Fibroblast of villous mesenchyme (primary cell): ENCODE data around the gene SYPL2. TPM values are rescaled to one million over a fixed set of nuclear protein-coding genes. Genes with fewer than 3 reads are reported as not detected.

Source experiments
- DNase-seq: peaks from one replicate; pipeline ENCODE4 v3.0.0-alpha.2; 2010; ENCODE audit warnings: low read depth
- H3K4me3 ChIP-seq: 2 replicates; pipeline ENCODE4 v1.5.1; 2011; ENCODE audit warnings: low read depth, mild to moderate bottlenecking, low read length
- CTCF ChIP-seq: IDR thresholded peaks from 2 replicates; pipeline ENCODE4 v1.5.1; 2012; ENCODE audit warnings: low read depth, mild to moderate bottlenecking, low read length; ENCODE audit not compliant: insufficient read depth
- total RNA-seq: library from RNA; depleted of rRNA; stranded (reverse); fragments of >200 nt; gene quantifications from 2 replicates; pipeline ENCODE4 v1.2.3, GENCODE V29; 2012

Gene SYPL2
- total RNA-seq, 1 donor = 10.8 TPM

GRCh38 chr1:109483672-109484518 is 17.5 kb downstream of the SYPL2 start, which contains the start of gene ATXN7L2:
TSS of gene ATXN7L2 (plus strand) at chr1:109483905. CDS start at chr1:109483954, 49 bp downstream.
- DNase-seq = peak; percentile 90
- peak within 1 kb of the TSS; percentile 85 for H3K4me3 ChIP-seq
- no peak for TF ChIP-seq CTCF

DNA sequence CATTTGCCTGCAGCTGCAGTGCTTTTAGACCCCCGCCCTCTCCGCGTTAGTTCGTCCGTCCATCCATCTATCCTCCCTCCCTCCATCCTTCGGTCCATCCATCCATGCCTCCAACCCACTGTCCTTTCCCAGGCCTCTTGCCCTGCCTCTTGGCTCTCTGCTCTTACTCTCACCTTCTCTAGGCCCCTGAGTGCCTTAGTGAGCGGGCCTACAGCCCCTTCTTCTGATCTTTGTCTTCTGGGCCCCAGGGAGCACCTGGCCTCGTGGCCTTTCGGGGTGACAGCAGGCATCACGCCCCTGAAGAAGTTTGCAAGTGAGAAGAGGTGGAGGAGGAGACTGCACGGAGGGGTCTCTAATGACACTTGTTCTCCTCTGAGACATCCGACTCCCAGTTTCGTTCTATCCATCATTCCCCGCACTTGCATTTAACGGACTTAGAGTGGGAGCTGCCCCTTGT is 18.2 kb downstream of the SYPL2 start:
- no peak for TF ChIP-seq CTCF
- no peak for DNase-seq

DNA sequence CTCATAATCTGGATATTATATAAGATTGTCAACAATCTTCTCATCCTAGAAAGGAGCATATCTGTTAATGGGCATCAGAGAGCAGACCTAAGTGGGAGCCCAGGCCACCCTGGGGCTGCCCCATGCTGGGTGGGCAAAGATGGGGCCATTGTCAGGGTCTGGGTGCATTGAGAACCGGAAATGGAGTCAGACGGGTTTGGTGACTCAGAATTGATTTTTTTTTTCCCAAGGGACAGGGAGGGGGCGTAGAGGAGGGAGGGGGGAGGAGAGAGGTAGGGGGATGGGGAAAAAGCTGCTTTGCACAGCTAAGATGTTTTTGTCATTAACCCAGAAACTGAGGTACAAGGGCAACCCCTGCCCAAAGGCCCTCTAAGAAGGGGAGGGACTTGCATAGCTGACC is 18.7 kb downstream of the SYPL2 start:
- peak overlapping the region; percentile 85 for H3K4me3 ChIP-seq
- no peak for DNase-seq
- TF ChIP-seq CTCF = no peak

More for the DNA sequence above, 18.2 kb downstream of the SYPL2 start:
- peak overlapping the region; percentile 85 for H3K4me3 ChIP-seq

DNA sequence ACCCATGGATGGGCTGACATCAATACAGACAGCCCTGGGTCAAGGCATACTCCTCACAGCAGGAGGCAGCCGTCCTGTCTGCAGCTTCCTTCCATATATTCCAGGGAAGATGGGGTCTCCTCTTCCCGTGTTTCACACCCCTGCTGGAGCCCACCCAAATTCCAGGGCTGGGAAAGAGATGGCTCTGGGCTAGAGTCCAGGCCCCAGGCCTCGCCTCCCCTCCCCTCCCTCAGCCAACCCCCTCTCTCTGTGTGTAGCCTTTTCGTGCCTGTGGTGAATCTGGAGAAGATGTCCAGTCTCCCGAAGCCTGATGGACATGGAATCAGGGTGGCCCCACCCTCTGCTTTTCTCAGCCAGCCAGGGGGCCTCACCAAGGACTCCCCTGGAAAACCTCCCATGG is 20.9 kb downstream of the SYPL2 start:
- DNase-seq = no peak
- no peak overlapping the region for H3K4me3 ChIP-seq

GRCh38 chr1:109488201-109488600 is 21.9 kb downstream of the SYPL2 start:
- no peak for DNase-seq
- no peak overlapping the region for H3K4me3 ChIP-seq
- peak; percentile 13 for TF ChIP-seq CTCF

More for the DNA sequence above, 20.9 kb downstream of the SYPL2 start:
- TF ChIP-seq CTCF = no peak

GRCh38 chr1:109488696-109489095 is 22.4 kb downstream of the SYPL2 start:
- DNase-seq = no peak
- no peak overlapping the region for H3K4me3 ChIP-seq
- no peak for TF ChIP-seq CTCF
